Mononuclear cell (primary cell): ENCODE data around the gene HOXD13. TPM values are rescaled to one million over a fixed set of nuclear protein-coding genes. Genes with fewer than 3 reads are reported as not detected.

ENCODE experiments used
- H3K27me3 ChIP-seq: 2 replicates; pipeline ENCODE4 v1.6.0; 2011; ENCODE audit warnings: low read length, control low read depth; ENCODE audit not compliant: insufficient read depth
- H3K4me1 ChIP-seq: 2 replicates; pipeline ENCODE4 v1.5.1; 2011; ENCODE audit warnings: mild to moderate bottlenecking, low read length, control low read depth; ENCODE audit not compliant: insufficient read depth
- H3K4me3 ChIP-seq: 2 replicates; pipeline ENCODE4 v1.5.1; 2011; ENCODE audit warnings: mild to moderate bottlenecking, low read length, moderate library complexity
- H3K9me3 ChIP-seq: 2 replicates; pipeline ENCODE4 v1.5.1; 2011; ENCODE audit warnings: low read depth, mild to moderate bottlenecking, control low read depth, low read length
- total RNA-seq: library from RNA; depleted of rRNA; stranded (reverse); fragments of >200 nt; gene quantifications from one replicate; pipeline ENCODE4 v1.2.3, GENCODE V29; 2012

Gene HOXD13
- total RNA-seq, 1 donor: not detected

DNA sequence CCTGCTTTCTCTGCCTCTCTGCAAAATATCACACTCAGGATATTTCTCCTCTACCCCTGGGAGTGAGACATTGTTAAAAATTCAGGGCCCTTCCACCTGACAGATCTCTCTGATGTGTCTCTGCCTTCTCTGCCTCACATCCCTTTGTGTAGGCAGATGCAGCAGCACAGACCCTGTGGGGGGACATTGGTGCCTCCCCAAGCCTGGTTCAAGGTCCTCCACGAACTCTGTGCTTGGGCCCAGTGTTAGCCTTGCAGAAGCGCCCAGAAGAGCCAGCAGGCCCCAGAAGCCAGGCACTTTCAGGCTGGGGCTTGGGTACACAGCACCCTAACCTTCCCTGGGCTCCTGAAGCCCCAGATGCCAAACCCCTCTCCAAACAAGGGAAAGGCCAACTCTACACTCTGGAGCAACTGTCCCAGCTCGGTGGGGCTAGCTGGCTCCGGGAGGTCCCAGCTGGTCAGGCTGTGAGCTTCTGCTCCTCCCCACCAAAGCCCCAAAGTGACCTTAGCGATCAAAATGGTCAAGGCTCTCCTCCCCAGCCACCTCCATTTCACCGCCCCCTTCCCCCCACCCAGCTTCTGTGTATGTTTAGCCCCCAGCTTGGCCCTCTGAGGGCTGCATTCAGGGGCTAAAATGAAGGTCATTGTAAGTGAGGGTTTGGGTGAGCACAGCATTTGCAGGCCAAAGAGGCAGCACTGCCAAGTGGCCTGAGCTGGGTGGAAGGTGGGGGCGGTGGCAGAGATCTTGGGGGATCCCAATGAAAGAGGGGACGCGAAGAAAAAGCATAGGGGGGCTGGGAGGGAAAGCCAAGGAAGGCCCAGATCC lies 32.6 kb downstream of the HOXD13 start:
- Histone ChIP-seq H3K4me3 (no peak overlapping the region), H3K4me1 (peaks cover 27% of the 10 kb centered on the region), H3K27me3 (peaks cover 94% of the 10 kb centered on the region), H3K9me3 (no peaks in the 10 kb centered on the region)

DNA sequence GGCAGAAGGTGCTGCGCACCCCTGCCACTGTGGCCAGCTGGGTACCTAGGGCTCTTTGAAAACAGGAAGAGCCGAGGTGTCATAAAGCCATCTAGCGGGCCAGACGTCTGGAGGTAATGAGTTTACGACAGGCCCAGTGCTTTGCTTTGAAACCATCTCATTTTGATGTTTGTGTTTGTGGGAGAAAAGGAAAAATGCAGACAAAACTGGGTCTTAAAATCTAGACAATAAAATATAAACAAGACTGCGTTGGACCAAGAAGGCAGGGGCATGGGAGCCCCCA lies 33.2 kb downstream of the HOXD13 start:
- Histone ChIP-seq H3K9me3 (no peaks in the 10 kb centered on the region), H3K27me3 (peaks cover 92% of the 10 kb centered on the region), H3K4me1 (peaks cover 32% of the 10 kb centered on the region), H3K4me3 (no peak overlapping the region)

DNA sequence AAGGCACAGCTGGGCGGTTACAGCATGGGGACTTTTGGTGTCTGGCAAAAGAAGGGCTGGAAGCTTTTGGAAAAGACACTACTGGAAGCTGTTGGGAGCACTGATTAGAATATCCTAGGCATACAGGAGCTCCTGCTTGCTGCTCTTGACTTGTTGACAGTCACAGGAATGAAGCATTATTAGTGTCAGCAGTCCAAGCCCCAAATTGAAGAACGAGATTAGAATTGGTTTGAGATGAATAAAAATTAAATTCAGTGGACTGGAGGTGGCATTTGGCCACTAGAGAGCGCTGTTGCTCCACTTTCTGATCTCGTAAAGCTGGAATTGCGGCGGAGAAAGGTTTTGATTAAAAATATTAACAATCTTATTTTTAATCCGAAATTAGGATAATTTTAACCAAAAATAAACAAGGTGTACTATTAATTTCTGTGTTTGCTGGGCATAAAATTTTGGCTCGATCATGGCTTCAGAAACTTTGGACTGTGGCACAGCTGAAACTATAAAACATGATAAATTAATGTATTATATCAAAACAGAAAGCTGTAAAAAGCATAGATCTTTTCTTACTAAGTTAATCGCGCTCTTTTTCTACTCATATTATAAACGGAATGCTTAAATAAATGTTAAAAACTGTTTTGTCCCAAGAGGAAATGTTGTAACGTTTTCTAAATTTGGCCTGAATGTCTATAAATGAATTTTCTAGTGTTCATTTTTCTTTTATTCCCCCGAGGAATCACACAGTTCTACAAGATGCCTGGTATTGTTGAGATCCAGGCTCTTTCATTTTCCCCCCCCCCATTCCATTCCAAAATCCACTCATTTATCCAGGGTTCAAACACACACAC lies 34.6 kb downstream of the HOXD13 start:
- Histone ChIP-seq H3K4me3 (no peak overlapping the region), H3K4me1 (peaks cover 28% of the 10 kb centered on the region), H3K9me3 (no peaks in the 10 kb centered on the region), H3K27me3 (peaks cover 92% of the 10 kb centered on the region)

DNA sequence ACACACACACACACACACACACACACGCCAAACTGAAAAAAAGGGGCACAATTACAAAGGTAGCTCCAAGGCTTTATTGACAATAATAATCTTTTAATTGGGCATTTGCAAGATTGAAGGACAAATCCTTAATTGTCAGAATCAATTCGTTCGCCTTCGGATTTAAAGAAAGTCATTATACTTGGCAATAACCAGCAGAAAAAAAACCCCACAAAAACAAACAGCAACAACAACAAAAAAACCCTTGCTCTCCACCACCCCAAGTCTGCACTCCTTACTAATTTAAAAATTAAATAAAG lies 35.2 kb downstream of the HOXD13 start:
- Histone ChIP-seq H3K9me3 (no peaks in the 10 kb centered on the region), H3K4me3 (no peak overlapping the region), H3K27me3 (peaks cover 92% of the 10 kb centered on the region), H3K4me1 (peaks cover 28% of the 10 kb centered on the region)

DNA sequence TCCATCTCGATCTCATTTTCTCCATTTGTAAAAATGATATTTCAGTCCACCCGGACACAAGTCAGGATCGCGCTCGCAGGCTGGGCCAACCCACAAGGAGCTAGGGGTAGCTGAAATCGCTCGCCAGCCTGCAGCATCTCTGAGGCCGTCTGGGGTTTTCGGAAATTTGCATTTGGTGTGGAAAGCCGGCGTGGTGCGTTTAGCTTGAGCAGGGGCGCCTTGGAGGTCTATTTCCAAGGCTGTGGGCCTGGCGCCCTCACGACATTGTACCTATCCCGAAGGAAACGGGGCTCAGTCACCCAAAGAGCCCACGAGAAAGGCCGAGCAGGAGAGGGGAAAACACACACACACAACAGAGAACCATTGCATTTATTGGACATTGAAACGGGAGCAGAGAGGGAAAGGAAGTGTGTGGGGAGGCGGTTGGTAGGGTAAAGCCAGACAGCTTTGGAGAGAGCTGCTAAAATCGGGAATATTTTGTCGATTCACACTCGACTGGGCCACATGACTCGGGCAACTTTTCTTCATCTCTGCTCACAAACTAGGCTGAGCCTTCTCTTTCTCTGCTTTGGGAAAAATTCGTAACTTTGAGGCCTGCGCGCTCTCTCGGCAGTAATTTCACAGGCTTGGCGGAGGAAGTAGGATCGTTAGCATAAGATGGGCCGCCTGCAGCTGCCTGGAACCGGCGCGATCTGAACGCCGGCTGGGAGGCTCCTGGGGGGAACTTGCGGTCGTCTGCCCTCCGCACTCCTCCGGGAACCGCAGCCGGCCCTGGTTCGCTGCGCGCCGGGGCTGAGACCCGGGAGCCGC lies 35.9 kb downstream of the HOXD13 start:
- Histone ChIP-seq H3K4me3 (no peak overlapping the region), H3K9me3 (no peaks in the 10 kb centered on the region), H3K27me3 (peaks cover 92% of the 10 kb centered on the region)

DNA sequence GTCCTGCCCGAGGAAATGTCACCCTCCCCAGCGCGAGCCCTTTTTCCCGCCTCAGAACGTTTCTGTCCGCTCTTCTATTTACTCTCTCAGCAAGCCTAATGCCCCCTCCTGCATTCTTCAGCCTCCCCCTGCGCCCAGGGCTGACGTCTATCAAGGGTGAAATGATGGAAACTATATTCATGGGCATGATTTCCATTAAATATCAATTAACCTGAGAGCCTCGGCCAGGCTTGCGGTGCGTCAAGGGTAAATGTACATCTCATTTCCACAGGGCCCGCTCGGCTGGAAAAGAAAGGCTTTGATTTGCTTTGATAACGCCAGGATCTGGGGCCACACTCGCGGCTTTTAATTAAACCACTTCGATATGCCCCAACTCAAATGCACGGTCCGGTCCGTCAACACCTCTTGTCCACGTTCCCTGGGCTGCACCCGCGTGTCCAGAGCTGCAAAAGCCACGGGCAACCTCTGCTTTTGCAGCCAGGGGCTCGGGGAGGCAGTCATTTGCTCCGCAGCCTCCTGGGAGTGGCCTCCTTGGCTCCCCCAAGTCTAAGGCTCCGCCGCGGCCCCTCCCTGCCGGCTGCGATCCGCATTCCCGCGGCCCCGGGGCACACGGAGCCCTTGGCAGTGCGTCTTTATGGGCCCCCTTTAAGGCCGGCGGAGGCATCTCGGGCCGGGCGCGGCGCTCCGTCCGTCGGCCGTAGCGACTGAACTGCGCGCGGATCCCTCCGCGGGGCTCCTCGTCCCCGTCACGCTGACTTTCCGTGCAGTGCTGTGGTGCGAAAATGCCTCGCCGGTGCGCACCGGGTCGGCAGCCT lies 36.7 kb downstream of the HOXD13 start, which contains the start of gene HOXD8:
TSS of gene HOXD8 (plus strand) at position 724 of the 815 bp plus-strand sequence. CDS start 662 bp downstream, outside the sequence.
- Histone ChIP-seq H3K4me1 (peaks cover 23% of the 10 kb centered on the region), H3K9me3 (no peaks in the 10 kb centered on the region), H3K4me3 (no peak within 1 kb of the TSS), H3K27me3 (peaks cover 92% of the 10 kb centered on the region)

More for the DNA sequence above, 35.9 kb downstream of the HOXD13 start:
- peaks cover 23% of the 10 kb centered on the region for H3K4me1 ChIP-seq

DNA sequence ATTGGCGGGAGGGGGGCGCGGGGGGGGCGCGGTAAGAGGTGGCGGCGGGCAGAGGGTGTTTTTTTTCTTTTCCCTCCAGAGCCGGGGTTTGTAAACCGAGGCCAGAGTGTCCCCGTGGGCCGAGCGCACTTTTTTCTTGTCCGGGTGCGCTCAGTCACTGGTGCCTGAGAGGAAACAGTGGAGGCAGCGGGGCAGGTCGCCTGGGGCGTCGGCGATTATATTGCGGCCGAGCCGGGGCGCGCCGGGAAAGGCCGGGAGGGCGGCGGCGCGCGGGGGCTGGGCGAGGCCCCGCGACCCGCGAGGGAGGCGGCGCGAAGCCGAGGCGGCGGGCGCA lies 37.3 kb downstream of the HOXD13 start:
- no peaks in the 10 kb centered on the region for H3K9me3 ChIP-seq
- peaks cover 23% of the 10 kb centered on the region for H3K4me1 ChIP-seq
- peaks cover 92% of the 10 kb centered on the region for H3K27me3 ChIP-seq
- no peak overlapping the region for H3K4me3 ChIP-seq

DNA sequence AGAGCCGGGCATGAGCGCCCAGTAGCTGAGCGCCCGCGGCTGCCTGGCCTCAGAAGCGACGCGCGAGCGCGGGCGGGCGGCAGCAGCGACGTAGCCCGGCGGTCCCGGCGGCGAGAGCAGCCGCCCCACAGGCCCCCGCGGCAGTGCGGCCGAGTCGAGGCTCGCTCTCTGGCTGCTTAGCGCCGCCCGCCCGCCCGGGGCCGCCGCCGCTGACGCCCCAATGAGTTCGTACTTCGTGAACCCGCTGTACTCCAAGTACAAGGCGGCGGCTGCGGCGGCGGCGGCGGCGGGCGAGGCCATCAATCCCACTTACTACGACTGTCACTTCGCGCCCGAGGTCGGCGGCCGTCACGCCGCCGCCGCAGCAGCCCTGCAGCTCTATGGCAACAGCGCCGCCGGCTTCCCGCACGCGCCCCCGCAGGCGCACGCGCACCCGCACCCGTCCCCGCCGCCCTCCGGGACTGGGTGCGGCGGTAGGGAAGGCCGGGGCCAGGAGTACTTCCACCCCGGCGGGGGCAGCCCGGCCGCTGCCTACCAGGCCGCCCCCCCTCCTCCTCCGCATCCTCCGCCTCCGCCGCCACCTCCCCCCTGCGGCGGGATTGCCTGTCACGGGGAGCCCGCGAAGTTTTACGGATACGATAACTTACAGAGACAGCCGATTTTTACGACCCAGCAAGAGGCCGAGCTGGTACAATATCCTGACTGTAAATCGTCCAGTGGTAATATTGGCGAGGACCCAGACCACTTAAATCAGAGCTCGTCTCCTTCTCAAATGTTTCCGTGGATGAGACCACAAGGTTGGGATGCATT lies 37.8 kb downstream of the HOXD13 start:
- peaks cover 23% of the 10 kb centered on the region for H3K4me1 ChIP-seq
- no peaks in the 10 kb centered on the region for H3K9me3 ChIP-seq
- H3K4me3 ChIP-seq: no peak overlapping the region
- H3K27me3 ChIP-seq: peaks cover 92% of the 10 kb centered on the region

DNA sequence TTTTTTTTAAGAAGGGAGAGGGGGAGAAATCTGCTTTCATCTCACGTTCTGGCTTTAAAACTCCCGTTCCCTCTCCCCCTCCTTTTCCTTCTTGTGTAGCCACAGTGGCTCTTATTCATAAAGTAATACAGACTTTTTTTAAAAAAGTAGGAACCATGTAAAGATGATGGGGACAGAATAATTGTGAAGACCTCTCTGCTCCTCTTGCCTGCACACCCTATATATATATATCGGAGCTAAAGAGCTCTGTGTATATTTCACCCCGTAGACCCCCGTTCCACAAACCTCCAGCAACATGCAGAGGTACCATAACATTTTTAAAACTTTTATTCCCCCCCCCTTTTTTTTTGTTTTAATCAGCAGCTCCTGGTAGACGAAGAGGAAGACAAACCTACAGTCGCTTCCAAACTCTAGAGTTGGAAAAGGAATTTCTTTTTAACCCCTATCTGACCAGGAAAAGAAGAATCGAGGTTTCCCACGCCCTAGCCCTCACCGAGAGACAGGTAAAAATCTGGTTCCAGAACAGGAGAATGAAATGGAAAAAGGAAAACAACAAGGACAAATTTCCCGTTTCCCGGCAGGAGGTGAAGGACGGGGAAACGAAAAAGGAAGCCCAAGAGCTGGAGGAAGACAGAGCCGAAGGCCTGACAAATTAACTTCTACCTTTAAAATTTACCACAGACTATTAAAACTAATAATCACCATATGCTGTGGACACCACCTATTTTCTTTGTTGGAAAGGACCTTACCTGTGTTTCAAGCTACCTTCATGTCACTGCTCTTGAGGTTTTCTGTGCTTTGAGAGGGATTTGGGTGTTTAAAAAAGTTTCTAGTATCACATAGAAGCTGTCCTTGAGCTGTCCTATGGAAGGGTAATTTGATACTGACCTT lies 38.7 kb downstream of the HOXD13 start:
- H3K4me1 ChIP-seq: peaks cover 24% of the 10 kb centered on the region
- peaks cover 92% of the 10 kb centered on the region for H3K27me3 ChIP-seq
- H3K4me3 ChIP-seq: no peak overlapping the region
- H3K9me3 ChIP-seq: no peaks in the 10 kb centered on the region

DNA sequence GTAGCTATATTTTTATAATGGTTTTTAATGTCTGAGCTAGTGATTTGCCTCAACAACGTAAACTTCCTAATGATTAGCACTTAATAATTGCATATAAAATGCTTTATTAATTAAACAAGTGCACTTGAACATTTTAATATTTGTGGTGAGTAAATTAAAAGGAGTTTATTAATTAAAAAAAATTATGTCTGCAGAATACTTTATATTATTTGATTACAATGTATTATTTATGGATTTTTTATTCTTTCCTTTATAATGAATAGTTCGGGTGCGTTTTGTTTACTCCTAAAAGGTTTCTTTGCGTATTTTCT lies 39.3 kb downstream of the HOXD13 start:
- Histone ChIP-seq H3K9me3 (no peaks in the 10 kb centered on the region), H3K4me1 (peaks cover 29% of the 10 kb centered on the region), H3K27me3 (peaks cover 92% of the 10 kb centered on the region), H3K4me3 (no peak overlapping the region)

DNA sequence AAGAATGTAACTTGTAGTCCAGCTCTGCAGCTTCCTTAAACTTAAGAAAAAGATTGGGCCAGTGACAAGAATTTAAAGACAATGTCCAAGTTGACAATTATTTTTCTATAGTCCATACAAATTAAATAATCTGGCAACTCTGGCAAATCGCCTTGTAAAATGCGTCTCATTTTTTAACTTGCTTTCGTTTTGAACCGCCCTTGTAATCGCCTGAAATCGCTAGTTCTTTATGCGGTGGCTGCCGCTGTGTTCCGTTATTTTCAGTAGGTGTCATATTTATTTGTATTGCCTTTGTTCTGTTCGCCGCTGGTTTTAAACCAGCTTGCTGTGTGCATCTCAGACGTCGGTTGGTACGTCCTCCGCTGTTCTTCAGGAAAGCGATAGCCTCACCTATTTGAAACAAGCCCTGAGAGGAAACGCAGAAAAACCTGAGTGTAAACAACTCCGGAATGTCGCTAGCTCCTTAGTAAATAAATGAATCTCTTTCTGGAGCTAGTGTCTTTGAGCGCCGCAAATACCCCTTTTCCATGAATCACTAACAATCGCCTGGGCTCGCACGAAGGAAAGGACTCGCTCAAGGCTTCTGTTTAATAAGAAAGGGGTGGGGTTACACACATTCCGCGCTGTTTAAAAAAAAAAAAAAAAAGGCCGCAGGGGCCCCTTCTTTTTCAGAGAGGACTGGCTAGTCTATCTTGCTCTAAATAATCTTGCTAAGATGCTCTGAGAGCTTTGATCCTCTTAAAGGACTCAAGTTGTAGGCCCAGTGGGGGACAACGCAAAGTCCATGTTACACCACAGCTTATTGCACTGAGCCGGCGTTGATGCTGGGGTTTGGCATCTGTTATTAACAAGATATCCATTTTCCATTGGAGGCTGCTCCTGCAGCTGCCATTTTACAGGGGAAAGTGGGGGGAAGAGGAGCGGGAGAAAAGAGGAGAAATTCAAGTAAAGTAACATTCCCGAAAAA lies 40.0 kb downstream of the HOXD13 start:
- H3K9me3 ChIP-seq: no peaks in the 10 kb centered on the region
- no peak overlapping the region for H3K4me3 ChIP-seq
- H3K27me3 ChIP-seq: peaks cover 92% of the 10 kb centered on the region
- peaks cover 30% of the 10 kb centered on the region for H3K4me1 ChIP-seq

DNA sequence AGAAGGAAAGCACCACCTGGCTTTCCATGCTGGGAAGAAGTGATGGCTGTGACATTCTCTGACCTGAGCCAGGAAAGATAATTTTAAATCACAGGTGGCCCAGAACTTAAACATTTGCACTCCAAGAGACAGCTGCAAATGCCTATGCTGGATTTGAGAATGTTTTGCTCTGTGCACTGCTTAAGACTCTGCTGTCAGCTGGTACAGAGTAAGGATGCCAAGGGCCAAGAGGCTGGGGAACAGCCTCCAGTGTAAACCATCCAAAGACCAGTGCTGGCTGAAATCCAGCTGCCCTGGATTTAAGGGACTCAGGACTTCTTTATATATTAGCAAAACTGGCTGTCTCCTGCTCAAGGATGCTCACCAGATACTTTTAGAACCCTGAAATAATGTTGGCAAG lies 40.9 kb downstream of the HOXD13 start:
- Histone ChIP-seq H3K27me3 (peaks cover 92% of the 10 kb centered on the region), H3K4me3 (no peak overlapping the region), H3K9me3 (no peaks in the 10 kb centered on the region), H3K4me1 (peaks cover 30% of the 10 kb centered on the region)
